Measurements from ENCODE around the gene OR2C1. TPM values are rescaled to one million over a fixed set of nuclear protein-coding genes. Genes with fewer than 3 reads are reported as not detected.

Gene OR2C1
- total and polyA plus RNA-seq, 2 experiments from 2014 or later, result 1.1 to 1.4 TPM

DNA sequence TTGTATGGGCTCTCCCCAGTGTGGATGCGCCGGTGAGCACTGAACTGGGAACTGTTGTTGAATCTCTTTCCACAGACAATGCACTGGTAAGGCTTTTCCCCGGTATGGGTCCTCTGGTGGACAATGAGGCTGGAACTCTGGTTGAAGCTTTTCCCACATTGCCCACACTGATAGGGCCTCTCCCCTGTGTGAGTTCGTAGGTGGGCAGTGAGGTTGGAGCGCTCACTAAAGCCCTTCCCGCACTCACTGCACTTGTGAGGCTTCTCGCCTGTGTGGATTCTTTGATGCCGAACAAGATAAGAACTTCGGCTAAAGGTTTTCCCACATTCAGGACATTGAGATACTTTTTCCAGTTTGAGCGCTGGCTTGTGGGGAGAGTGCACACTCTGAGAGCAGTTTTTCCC, 27.4 kb downstream of the OR2C1 start:
- no peak overlapping the region for H3K4me3 ChIP-seq
- peaks cover 10% of the 10 kb centered on the region for H3K9me3 ChIP-seq (ENCODE audit: low read depth)
- peaks cover 26% of the 10 kb centered on the region for H3K36me3 ChIP-seq

DNA sequence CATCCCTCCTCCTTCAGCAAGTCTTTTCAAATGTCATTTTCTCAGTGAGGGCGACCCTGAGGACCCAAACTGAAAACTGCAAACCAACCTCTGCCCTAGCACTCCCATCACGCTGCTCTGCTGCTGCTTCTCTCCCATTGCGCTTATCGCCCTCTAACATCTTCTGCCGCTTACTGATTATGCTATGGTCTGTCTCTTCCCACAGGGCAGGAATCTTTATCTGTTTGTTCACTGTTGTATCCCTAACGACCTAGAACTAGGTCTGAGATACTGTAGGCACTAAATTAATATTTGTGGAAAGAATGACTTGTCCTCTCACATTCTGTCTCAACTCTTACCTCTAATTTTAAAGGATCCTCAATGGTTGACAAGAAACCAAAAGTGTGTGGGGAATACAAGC, 32.6 kb downstream of the OR2C1 start:
- H3K27ac ChIP-seq, result no peak overlapping the region
- no peak overlapping the region for H3K4me3 ChIP-seq
- DNase-seq (ENCODE audit: low read depth in 1 of 2, low spot score in 1 of 2), result no peak
- TF ChIP-seq, protein P1, sequence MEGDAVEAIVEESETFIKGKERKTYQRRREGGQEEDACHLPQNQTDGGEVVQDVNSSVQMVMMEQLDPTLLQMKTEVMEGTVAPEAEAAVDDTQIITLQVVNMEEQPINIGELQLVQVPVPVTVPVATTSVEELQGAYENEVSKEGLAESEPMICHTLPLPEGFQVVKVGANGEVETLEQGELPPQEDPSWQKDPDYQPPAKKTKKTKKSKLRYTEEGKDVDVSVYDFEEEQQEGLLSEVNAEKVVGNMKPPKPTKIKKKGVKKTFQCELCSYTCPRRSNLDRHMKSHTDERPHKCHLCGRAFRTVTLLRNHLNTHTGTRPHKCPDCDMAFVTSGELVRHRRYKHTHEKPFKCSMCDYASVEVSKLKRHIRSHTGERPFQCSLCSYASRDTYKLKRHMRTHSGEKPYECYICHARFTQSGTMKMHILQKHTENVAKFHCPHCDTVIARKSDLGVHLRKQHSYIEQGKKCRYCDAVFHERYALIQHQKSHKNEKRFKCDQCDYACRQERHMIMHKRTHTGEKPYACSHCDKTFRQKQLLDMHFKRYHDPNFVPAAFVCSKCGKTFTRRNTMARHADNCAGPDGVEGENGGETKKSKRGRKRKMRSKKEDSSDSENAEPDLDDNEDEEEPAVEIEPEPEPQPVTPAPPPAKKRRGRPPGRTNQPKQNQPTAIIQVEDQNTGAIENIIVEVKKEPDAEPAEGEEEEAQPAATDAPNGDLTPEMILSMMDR (IDR thresholded peaks at IDR 0.05; ENCODE audit: low read depth, low read length), result no peak
- peaks cover 32% of the 10 kb centered on the region for H3K36me3 ChIP-seq
- H3K9me3 ChIP-seq (ENCODE audit: low read depth), result no peaks in the 10 kb centered on the region
- H3K4me1 ChIP-seq (ENCODE audit: low read depth), result no peaks in the 10 kb centered on the region
- H3K27me3 ChIP-seq, result no peaks in the 10 kb centered on the region

More for the DNA sequence above, 27.4 kb downstream of the OR2C1 start:
- DNase-seq (ENCODE audit: low read depth in 1 of 2, low spot score in 1 of 2), result no peak
- H3K27ac ChIP-seq, result no peak overlapping the region
- no peaks in the 10 kb centered on the region for H3K4me1 ChIP-seq (ENCODE audit: low read depth)
- H3K27me3 ChIP-seq, result no peaks in the 10 kb centered on the region
- TF ChIP-seq, protein P1 (IDR thresholded peaks at IDR 0.05; ENCODE audit: low read depth, low read length), result no peak

DNA sequence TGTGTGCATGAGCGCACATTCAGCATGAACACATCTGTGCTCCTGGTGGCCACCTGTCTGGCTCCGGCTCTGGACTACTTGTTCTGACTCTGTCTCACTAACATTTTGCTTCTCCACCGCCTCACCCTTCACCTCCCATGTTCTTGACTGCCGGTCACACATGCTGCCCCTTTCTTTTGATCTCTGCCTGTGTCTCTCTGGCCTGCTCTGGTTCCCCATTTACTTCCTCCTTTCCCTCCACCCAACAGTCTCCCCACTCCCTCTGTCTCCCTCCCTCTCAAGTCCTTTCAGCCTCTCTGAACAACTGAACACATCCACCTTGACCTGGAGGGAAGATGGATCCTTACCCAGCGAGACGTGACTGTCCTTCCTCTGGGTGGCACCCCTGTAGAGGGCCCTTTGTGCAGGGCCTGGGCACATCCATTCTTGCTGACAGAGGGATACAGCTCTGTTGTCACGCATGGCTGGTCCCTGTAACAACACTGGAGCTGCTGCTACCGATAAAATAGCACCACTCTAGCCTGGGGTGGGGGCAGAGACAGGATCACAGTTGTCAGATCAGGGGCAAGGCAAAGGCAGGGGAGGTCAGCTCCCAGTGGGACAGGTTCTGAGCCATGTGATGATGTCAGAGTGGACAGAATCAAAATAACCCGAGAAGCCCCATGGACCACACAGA, 34.1 kb downstream of the OR2C1 start:
- no peak for DNase-seq (ENCODE audit: low read depth in 1 of 2, low spot score in 1 of 2)
- no peak overlapping the region for H3K27ac ChIP-seq
- H3K27me3 ChIP-seq, result no peaks in the 10 kb centered on the region
- TF ChIP-seq, protein P1 (IDR thresholded peaks at IDR 0.05; ENCODE audit: low read depth, low read length), result no peak
- peaks cover 23% of the 10 kb centered on the region for H3K36me3 ChIP-seq
- H3K4me3 ChIP-seq, result no peak overlapping the region
- no peaks in the 10 kb centered on the region for H3K4me1 ChIP-seq (ENCODE audit: low read depth)
- H3K9me3 ChIP-seq (ENCODE audit: low read depth), result no peaks in the 10 kb centered on the region

DNA sequence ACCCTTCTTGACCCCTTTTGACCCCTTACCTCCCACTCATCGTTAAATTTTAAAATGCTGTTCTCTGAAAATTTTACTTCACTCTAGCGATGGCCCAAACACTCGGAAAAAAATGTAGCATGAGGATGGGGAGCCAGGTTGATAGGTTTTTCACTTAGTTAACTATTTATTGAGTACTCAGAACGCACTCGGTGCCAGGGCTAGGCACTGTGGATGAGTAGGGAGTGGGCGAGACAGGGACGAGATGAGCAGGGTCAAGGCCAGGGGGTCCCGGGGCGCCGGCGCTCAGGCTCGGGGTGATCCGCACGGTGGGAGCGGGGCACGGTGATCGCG, 44.7 kb downstream of the OR2C1 start:
- H3K36me3 ChIP-seq, result peaks cover 11% of the 10 kb centered on the region
- no peak for DNase-seq (ENCODE audit: low read depth in 1 of 2, low spot score in 1 of 2)
- H3K9me3 ChIP-seq (ENCODE audit: low read depth), result no peaks in the 10 kb centered on the region
- no peaks in the 10 kb centered on the region for H3K4me1 ChIP-seq (ENCODE audit: low read depth)
- peak overlapping the region; percentile 77 for H3K27ac ChIP-seq
- no peaks in the 10 kb centered on the region for H3K27me3 ChIP-seq
- H3K4me3 ChIP-seq, result peak overlapping the region; percentile 68
- TF ChIP-seq, protein P1 (IDR thresholded peaks at IDR 0.05; ENCODE audit: low read depth, low read length), result no peak

DNA sequence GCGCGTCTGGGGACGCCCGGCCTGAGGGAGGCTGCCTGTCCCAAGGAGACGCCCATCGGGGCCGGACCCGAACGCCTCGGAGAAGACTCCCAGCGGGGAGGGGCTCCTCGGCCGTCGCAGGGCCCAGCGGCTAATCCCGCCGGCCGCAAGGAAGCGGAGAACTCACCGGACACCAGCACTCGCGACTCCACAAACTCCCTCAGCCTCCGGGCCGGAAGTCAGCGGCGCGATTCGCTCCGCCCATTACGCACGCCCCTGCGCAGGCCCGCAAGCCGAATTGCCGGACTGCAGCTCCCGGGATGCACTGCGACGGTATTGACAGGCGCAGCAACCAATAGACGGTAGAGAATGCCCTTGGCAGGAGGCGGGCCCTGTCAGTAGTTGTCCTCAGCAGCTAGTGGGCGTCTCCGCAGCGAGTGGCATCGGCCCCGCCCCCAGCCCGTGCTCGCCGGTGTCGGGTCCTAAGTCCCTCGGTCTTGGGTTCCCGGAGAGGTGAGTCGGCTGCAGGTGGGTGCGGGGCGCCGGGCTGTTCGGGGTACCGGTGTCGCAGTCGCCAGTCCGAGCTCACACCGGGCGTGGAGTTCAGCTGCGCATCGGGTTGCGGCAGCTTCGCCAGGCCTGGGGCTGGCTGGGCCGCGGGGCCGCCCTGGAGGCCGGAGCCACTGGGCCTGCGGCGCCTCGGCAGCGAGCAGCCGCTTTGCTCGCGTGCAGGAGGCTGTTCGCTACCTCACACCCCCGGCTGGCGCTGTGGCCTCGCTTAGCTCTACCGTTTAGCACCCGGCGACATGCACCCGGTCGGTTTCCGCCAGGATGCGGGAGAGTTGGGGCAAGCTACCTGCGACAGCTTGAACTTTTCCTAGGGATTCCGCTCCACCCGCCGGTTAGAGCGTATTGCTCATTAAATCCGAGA, 45.3 kb downstream of the OR2C1 start, which contains the start of the genes ZNF174 and ZSCAN32:
TSS of gene ZNF174 (plus strand) at position 437 of the 910 bp plus-strand sequence. CDS start 790 bp downstream, outside the sequence.
TSS of gene ZSCAN32 (minus strand) at position 226 of the 910 bp plus-strand sequence. CDS start 3,447 bp downstream, outside the sequence.
- peaks cover 15% of the 10 kb centered on the region for H3K36me3 ChIP-seq
- TF ChIP-seq, protein P1 (IDR thresholded peaks at IDR 0.05; ENCODE audit: low read depth, low read length), result no peak
- DNase-seq (ENCODE audit: low read depth in 1 of 2, low spot score in 1 of 2), result peak; percentile 98 to 100
- no peaks in the 10 kb centered on the region for H3K9me3 ChIP-seq (ENCODE audit: low read depth)
- peak within 1 kb of the TSS; percentile 68 for H3K4me3 ChIP-seq
- peak within 1 kb of the TSS; percentile 82 for H3K27ac ChIP-seq
- no peaks in the 10 kb centered on the region for H3K27me3 ChIP-seq
- no peaks in the 10 kb centered on the region for H3K4me1 ChIP-seq (ENCODE audit: low read depth)

All from cardiac muscle cell (in vitro differentiated cells and primary cell).